Tibial nerve (tissue), 4 donors: ENCODE measurements around the gene TRABD2A.

ENCODE experiments used
- CTCF ChIP-seq, 5 experiments: fragments of 200-600 bp in 3 of 5; fragments of 450-650 bp in 2 of 5; sonication (generic) in 3 of 5; IDR thresholded peaks; one replicate each; pipeline ENCODE4 v1.5.1; 2016 to 2019; ENCODE audit warnings: antibody characterized with exemption in 5 of 5, mild to moderate bottlenecking in 3 of 5, moderate library complexity in 2 of 5
- EP300 ChIP-seq, 2 donors: sonication (generic); formaldehyde crosslinking; IDR thresholded peaks; one replicate each; pipeline ENCODE4 v1.6.1; 2017; ENCODE audit warnings: antibody characterized with exemption in 2 of 2, mild to moderate bottlenecking in 1 of 2
- POLR2A ChIP-seq, 2 donors: fragments of 450-650 bp; IDR thresholded peaks; one replicate each; pipeline ENCODE4 v1.6.1; 2017; ENCODE audit warnings: antibody characterized with exemption in 2 of 2, mild to moderate bottlenecking in 2 of 2, moderate library complexity in 2 of 2

GRCh38 chr2:84870306-84870705 lies 10.6 kb downstream of the TRABD2A start:
- no peak for TF ChIP-seq CTCF (IDR thresholded peaks at IDR 0.05)
- no peak for TF ChIP-seq EP300 (IDR thresholded peaks at IDR 0.05)
- no peak for TF ChIP-seq POLR2A (IDR thresholded peaks at IDR 0.05)
